Dedifferentiated amniotic fluid mesenchymal stem cell (primary cell): ENCODE results near the gene MESD.

Experiments
- DNase-seq: peaks from one replicate; pipeline ENCODE4 v3.0.0-alpha.2; 2016; ENCODE audit errors: extremely low spot score

MESD gene

GRCh38 chr15:80904998-80905397, 84.6 kb downstream of the MESD start:
- DNase-seq, result no peak

DNA sequence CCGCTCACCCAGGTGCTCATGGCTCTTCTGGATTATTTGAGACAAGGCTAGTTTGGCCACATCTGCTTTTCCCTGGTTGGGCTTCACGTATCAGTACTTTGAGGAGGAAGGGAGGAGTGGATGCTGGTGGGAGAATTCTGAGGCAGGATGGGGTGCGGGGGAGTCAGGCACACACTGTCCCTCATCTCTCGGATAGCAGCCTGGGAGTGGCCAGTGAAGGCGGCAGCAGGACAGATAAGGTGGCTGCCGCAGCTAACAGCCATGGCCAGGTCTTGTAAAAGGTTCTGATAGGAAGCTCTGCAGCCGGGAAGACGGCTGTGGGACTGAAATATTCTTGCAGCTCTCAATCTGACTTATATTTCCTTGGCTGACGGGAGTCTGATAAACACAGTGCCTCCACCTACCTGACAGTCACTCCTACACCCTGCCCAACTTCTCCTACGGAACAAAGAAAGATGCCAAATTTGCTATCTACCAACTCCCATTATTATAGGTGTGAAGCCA, 87.3 kb downstream of the MESD start:
- no peak for DNase-seq

DNA sequence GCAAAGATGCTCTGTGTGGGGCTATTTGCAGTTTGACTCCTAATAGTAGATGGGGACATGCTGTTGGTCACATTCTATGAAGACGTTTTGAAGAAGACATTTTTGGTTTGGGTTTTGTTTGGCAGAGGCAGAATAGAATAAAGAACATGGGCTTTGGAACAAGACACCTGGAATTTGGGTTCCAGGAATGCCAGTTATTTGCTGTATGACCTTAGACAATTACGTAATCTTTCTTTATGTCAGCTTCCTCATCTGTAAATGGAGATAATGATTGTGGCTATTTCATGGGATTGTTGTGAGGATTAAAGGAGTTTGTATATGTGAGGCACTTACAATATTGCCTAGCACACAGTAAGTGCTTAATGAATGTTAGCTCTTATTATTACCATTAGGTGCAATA, 91.6 kb downstream of the MESD start:
- DNase-seq, result no peak
